MM.1S (cell line): ENCODE data around the gene MYL1.
A peak's percentile ranks its signal among the peaks of the same experiment; 100 is the strongest.

ENCODE experiments used
- EZH2phosphoT487 ChIP-seq: fragments of 300-600 bp; sonication (generic); IDR thresholded peaks from 2 replicates; pipeline ENCODE4 v1.6.1; 2018; ENCODE audit warnings: antibody characterized with exemption, low read length
- TF ChIP-seq, protein P1 (sequence below): fragments of 300-600 bp; sonication (generic); IDR thresholded peaks from 2 replicates; pipeline ENCODE4 v1.5.1; 2016; ENCODE audit warnings: antibody characterized with exemption, low read length, mixed read lengths

DNA sequence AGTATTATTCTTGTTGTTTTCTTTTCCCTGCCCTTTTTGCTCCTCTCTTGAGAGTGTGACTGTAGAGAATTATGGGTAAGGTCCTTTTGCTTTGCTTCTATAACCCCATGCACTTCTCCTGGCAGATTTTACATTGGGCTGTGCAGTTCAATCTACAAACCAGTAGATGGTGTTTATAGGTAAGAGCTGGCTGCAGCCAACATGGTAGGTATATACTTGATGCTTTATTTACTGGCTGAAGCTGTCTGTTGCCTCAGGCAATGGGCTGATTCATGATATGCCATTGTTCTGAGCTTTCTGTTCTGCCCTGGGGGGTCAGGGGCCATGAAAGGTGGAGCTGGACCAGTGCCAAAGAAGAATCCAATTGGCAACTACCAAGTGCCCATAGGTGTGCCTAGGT, 48.3 kb upstream of the MYL1 start:
- TF ChIP-seq, protein P1, sequence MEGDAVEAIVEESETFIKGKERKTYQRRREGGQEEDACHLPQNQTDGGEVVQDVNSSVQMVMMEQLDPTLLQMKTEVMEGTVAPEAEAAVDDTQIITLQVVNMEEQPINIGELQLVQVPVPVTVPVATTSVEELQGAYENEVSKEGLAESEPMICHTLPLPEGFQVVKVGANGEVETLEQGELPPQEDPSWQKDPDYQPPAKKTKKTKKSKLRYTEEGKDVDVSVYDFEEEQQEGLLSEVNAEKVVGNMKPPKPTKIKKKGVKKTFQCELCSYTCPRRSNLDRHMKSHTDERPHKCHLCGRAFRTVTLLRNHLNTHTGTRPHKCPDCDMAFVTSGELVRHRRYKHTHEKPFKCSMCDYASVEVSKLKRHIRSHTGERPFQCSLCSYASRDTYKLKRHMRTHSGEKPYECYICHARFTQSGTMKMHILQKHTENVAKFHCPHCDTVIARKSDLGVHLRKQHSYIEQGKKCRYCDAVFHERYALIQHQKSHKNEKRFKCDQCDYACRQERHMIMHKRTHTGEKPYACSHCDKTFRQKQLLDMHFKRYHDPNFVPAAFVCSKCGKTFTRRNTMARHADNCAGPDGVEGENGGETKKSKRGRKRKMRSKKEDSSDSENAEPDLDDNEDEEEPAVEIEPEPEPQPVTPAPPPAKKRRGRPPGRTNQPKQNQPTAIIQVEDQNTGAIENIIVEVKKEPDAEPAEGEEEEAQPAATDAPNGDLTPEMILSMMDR = peak; percentile 17
- no peak for TF ChIP-seq EZH2phosphoT487
